SK-N-SH (cell line): Measurements from ENCODE around the gene KCNA10.

Experiments used
- CTCF ChIP-seq: fragments of 200-600 bp; sonication (generic); IDR thresholded peaks from 2 replicates; pipeline ENCODE4 v1.6.1; 2017; ENCODE audit warnings: antibody characterized with exemption, mild to moderate bottlenecking, moderate library complexity
- YY1 ChIP-seq: IDR thresholded peaks from 2 replicates; pipeline ENCODE4 v1.4.0; 2012; ENCODE audit warnings: low read depth, mild to moderate bottlenecking

GRCh38 chr1:110515891-110516290 is 3.1 kb downstream of the KCNA10 start:
- no peak for TF ChIP-seq CTCF
- no peak for TF ChIP-seq YY1
